ENCODE measurements around the gene EME1. TPM values are rescaled to one million over a fixed set of nuclear protein-coding genes. Genes with fewer than 3 reads are reported as not detected.
"Not testable (repeated sequence)": the region's sequence is repeated elsewhere in the genome, so short reads cannot be mapped to it uniquely, and the experiment has no call there.

EME1 gene
- total RNA-seq, 1 donor from 2014 or later = 2.7 TPM

DNA sequence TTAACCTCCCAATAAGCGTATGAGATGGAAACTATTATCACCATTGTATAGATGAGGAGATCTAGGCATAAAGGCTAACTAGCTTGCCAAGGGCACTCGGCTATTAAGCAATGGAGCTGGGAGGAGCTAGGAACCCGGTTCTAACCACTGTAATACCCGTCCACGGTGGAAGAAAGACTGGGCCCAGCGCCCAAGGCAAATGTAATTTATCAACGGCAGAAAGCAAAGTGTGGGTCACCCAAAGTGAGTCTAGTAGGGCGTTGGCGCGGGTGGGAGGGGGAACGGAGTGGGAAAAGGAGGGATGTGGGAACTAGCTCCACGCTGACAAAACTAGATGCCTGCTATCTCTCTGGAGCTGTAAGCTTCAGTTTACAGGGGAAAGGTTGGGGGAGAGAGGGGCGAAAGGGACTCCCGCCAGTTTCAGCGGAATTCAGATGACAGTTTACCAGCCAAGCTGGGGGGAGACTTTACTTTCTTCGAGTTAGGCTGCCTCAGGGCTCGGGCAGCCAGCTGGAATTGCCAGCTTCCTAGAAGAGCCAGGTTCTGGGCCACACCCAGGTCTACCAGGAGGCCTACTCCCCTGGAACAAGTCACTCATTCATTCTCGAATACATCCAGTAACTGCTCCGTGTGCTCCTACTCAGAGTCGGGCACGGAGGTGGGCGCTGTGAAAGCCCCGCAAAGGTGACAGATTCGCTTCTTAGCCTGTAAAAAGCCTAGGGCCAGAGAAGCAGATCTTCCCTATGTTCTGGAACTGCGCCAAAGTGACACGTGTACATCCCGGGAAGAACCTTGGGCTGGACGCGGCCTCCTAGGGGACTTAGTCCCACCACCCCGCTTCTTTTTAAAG lies 23.5 kb downstream of the EME1 start:
- Histone ChIP-seq H3K4me3 (ENCODE audit: low read depth, low read length) (peak overlapping the region; percentile 61), H3K36me3 (ENCODE audit: control insufficient read depth, insufficient read depth, low read length) (peaks cover 3% of the 10 kb centered on the region), H3K27me3 (ENCODE audit: control insufficient read depth, insufficient read depth, low read length) (no peaks in the 10 kb centered on the region)
- TF ChIP-seq, protein P1, sequence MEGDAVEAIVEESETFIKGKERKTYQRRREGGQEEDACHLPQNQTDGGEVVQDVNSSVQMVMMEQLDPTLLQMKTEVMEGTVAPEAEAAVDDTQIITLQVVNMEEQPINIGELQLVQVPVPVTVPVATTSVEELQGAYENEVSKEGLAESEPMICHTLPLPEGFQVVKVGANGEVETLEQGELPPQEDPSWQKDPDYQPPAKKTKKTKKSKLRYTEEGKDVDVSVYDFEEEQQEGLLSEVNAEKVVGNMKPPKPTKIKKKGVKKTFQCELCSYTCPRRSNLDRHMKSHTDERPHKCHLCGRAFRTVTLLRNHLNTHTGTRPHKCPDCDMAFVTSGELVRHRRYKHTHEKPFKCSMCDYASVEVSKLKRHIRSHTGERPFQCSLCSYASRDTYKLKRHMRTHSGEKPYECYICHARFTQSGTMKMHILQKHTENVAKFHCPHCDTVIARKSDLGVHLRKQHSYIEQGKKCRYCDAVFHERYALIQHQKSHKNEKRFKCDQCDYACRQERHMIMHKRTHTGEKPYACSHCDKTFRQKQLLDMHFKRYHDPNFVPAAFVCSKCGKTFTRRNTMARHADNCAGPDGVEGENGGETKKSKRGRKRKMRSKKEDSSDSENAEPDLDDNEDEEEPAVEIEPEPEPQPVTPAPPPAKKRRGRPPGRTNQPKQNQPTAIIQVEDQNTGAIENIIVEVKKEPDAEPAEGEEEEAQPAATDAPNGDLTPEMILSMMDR (IDR thresholded peaks at IDR 0.05; ENCODE audit: insufficient read depth, low read length, poor library complexity, severe bottlenecking) = no peak
- no peak for DNase-seq (ENCODE audit: low read depth)

DNA sequence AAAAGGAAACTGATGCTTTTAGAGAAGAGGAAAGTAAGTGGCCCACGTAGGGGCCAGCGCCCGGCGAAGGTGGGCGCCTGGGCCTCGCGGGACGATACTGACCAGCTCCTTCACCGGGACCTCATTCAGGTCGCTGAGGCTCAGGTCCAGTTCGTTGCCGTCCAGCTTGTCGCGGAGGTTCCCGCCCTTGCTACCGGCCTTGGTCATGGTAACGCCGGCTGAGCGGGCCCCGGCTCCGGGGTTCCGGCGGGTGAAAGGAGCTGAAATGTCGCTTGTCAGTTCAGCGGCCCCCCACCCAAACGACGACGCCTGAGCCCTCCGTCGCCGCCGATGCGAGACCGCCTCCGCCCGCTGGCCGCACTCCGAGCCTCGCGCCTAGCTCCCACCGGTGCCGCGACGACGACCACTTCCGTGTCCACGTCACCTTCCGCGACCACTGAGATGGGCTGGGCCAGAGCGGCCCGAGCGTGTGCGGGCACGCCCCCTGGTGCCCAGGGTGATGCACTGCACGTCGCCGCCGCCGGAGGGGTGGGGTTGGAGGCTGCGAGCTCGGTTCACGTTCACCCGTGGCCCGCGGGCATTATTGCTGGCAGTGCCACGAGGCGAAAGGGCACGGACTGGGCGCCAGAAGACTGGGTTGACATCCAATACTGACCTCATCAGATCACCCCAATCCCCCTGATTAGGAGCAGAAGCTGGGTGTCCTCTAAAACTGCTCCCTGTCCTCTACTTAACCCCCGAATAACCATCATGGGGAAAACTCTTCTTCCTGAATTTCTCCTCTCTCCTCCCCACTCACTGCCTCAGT lies 24.3 kb downstream of the EME1 start, which contains the start of gene LRRC59:
TSS of gene LRRC59 (minus strand) at position 413 of the 808 bp plus-strand sequence. CDS start at position 207, 206 bp downstream.
- H3K27me3 ChIP-seq (ENCODE audit: control insufficient read depth, insufficient read depth, low read length) = no peaks in the 10 kb centered on the region
- peak within 1 kb of the TSS; percentile 61 for H3K4me3 ChIP-seq (ENCODE audit: low read depth, low read length)
- DNase-seq (ENCODE audit: low read depth) = peak; percentile 34
- TF ChIP-seq, protein P1 (IDR thresholded peaks at IDR 0.05; ENCODE audit: insufficient read depth, low read length, poor library complexity, severe bottlenecking) = peak; percentile 97
- H3K36me3 ChIP-seq (ENCODE audit: control insufficient read depth, insufficient read depth, low read length) = peaks cover 3% of the 10 kb centered on the region

DNA sequence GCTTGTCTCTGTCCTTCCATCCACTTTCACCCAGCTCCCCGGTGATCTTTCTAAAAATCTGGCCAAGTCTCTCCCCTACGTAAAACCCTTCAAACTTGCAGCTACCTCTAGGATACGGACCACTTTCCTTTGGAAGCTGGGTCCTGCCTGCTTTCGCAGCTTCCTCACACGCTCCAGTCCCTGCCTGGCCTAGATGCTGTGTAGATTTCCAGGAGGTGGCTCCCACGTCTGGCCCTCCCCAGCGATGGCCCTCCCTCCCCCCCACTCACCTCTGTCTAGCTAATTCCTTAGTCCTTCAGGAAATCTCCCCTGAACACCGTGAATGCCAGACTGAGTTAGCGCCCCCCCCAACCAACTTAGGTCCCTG lies 24.9 kb downstream of the EME1 start:
- H3K4me3 ChIP-seq (ENCODE audit: low read depth, low read length) = no peak overlapping the region

DNA sequence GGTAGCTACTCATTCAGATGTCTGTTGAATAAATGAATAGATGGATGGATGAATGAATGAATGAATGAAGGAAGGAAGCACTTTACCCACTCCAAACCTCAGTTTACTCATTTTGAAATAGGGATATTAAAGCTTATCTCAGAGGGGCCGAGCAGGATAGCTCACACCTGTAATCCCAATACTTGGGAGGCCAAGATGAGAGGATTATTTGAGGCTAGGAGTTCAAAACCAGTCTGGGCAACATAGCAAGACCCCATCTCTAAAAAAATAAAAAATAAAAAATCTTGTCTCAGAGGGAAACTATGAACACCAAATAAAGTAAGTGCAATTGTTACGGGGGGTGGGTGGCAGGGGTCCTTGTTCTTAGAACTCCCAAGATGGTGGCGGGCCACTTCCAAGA lies 25.6 kb downstream of the EME1 start:
- H3K36me3 ChIP-seq (ENCODE audit: control insufficient read depth, insufficient read depth, low read length); H3K27me3 ChIP-seq (ENCODE audit: control insufficient read depth, insufficient read depth, low read length); DNase-seq (ENCODE audit: low read depth); H3K4me3 ChIP-seq (ENCODE audit: low read depth, low read length): not testable (repeated sequence)

More for the DNA sequence above, 24.9 kb downstream of the EME1 start:
- TF ChIP-seq, protein P1 (IDR thresholded peaks at IDR 0.05; ENCODE audit: insufficient read depth, low read length, poor library complexity, severe bottlenecking) = no peak
- no peak for DNase-seq (ENCODE audit: low read depth)
- peaks cover 1% of the 10 kb centered on the region for H3K36me3 ChIP-seq (ENCODE audit: control insufficient read depth, insufficient read depth, low read length)
- no peaks in the 10 kb centered on the region for H3K27me3 ChIP-seq (ENCODE audit: control insufficient read depth, insufficient read depth, low read length)

DNA sequence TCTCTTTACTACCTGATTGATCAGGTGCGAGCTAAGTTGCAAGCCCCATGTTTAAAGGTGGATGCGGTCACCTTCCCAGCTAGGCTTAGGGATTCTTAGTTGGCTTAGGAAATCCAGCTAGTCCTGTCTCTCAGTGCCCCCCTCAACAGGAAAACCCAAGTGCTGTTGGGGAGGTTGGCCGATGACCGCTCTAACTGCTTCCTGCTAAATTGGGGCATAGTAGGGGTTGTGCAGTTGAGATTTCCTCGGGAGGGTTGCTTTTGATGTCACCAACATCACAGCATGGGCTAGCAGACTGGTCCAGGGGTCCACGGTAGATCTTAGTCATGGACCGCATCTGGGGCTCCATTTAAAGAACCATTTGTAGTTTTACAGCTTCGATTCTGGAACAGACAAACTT lies 26.6 kb downstream of the EME1 start:
- H3K36me3 ChIP-seq (ENCODE audit: control insufficient read depth, insufficient read depth, low read length); DNase-seq (ENCODE audit: low read depth); H3K27me3 ChIP-seq (ENCODE audit: control insufficient read depth, insufficient read depth, low read length); H3K4me3 ChIP-seq (ENCODE audit: low read depth, low read length): not testable (repeated sequence)

DNA sequence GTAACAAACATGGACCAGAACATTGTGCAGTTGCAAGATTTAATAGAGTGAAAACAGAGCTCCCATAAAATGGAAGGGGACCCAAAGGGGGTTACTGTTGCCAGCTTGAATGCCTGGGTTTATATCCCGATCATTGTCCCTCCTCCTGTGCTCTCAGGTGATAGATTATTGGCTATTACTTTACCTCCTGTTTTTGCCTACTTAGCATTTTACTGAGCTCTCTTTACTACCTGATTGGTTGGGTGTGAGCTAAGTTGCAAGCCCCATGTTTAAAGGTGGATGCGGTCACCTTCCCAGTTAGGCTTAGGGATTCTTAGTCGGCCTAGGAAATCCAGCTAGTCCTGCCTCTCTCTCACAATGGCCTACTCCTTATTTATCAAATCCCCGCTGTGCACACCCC lies 32.3 kb downstream of the EME1 start:
- not testable (repeated sequence) for H3K4me3 ChIP-seq (ENCODE audit: low read depth, low read length); H3K36me3 ChIP-seq (ENCODE audit: control insufficient read depth, insufficient read depth, low read length); H3K27me3 ChIP-seq (ENCODE audit: control insufficient read depth, insufficient read depth, low read length); DNase-seq (ENCODE audit: low read depth)

DNA sequence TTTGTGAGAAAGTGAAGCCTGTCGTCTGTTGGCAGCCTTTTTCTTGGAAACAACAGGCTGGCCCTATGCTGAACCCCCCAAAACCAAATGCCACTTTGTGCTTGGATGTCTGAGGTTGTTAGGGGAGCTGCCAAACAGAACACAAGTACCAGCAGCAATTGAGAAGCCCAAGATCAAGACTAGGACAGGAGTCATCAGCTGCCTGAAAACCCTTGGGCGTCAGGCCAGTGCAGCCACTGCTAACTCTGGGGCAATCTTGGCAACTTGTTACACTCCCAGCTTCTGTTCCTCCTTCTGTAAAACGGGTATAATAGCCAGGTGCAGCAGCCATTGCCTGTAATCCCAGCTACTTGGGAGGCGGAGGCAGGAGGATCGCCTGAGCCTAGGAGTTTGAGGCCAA lies 33.5 kb downstream of the EME1 start:
- Histone ChIP-seq H3K4me3 (ENCODE audit: low read depth, low read length) (no peak overlapping the region), H3K36me3 (ENCODE audit: control insufficient read depth, insufficient read depth, low read length) (no peaks in the 10 kb centered on the region), H3K27me3 (ENCODE audit: control insufficient read depth, insufficient read depth, low read length) (no peaks in the 10 kb centered on the region)
- no peak for DNase-seq (ENCODE audit: low read depth)
- TF ChIP-seq, protein P1 (IDR thresholded peaks at IDR 0.05; ENCODE audit: insufficient read depth, low read length, poor library complexity, severe bottlenecking) = no peak
